Ovary (tissue), 3 donors: Measurements from ENCODE around the gene SPINK2.

Experiments
- CTCF ChIP-seq, 3 donors: fragments of 450-650 bp in 2 of 3; fragments of 200-600 bp in 1 of 3; IDR thresholded peaks; one replicate each; pipeline versions ENCODE4 v1.5.1 to v1.8.0; 2016 to 2022; ENCODE audit warnings: antibody characterized with exemption in 3 of 3, mild to moderate bottlenecking in 1 of 3
- POLR2A ChIP-seq: fragments of 450-650 bp; IDR thresholded peaks from one replicate; pipeline ENCODE4 v1.6.1; 2017; ENCODE audit warnings: antibody characterized with exemption, mild to moderate bottlenecking, moderate library complexity
- donor health status: DM: no; HTN: no; CAD: no.

- no peak for TF ChIP-seq CTCF (IDR thresholded peaks at IDR 0.05)
- no peak for TF ChIP-seq POLR2A
Observed at GRCh38 chr4:56790691-56791091, 30.8 kb downstream of the SPINK2 start.
